HG03342 (cell line): ENCODE results near the gene GATA2.

Experiments used
- ATAC-seq: cut with Tn5 transposase; IDR thresholded peaks from one replicate; pipeline ENCODE4 v1.9.1; 2021; ENCODE audit warnings: mild to moderate bottlenecking, moderate library complexity; ENCODE audit not compliant: unreplicated experiment

The GATA2 gene

GRCh38 chr3:128488991-128489673, 3.9 kb downstream of the GATA2 start:
- ATAC-seq = no peak

- ATAC-seq = no peak
Measured at GRCh38 chr3:128488636-128488990, 4.4 kb downstream of the GATA2 start.

- ATAC-seq = no peak
Measured at GRCh38 chr3:128487813-128488635, 5.0 kb downstream of the GATA2 start.

- no peak for ATAC-seq
Measured at GRCh38 chr3:128487538-128487812, 5.5 kb downstream of the GATA2 start.

- ATAC-seq = no peak
Measured at GRCh38 chr3:128486681-128487537, 6.1 kb downstream of the GATA2 start.

- no peak for ATAC-seq
Measured at GRCh38 chr3:128486205-128486628, 6.8 kb downstream of the GATA2 start.

GRCh38 chr3:128485282-128486204, 7.5 kb downstream of the GATA2 start:
- no peak for ATAC-seq

GRCh38 chr3:128484404-128485281, 8.4 kb downstream of the GATA2 start:
- no peak for ATAC-seq

- no peak for ATAC-seq
Measured at GRCh38 chr3:128483657-128484403, 9.2 kb downstream of the GATA2 start.

GRCh38 chr3:128482666-128483656, 10.0 kb downstream of the GATA2 start:
- ATAC-seq = no peak

- ATAC-seq = no peak
Measured at GRCh38 chr3:128482175-128482574, 10.8 kb downstream of the GATA2 start.

GRCh38 chr3:128481438-128481942, 11.5 kb downstream of the GATA2 start:
- ATAC-seq = no peak

GRCh38 chr3:128480717-128481437, 12.1 kb downstream of the GATA2 start:
- no peak for ATAC-seq

GRCh38 chr3:128480278-128480677, 12.7 kb downstream of the GATA2 start:
- no peak for ATAC-seq

GRCh38 chr3:128479558-128480086, 13.4 kb downstream of the GATA2 start:
- no peak for ATAC-seq
